Astrocyte (in vitro differentiated cells and primary cell): Measurements from ENCODE around the gene ARHGAP44. TPM values are rescaled to one million over a fixed set of nuclear protein-coding genes. Genes with fewer than 3 reads are reported as not detected.

ENCODE experiments used
- DNase-seq: peaks from one replicate; pipeline ENCODE4 v3.0.0-alpha.2; 2010; ENCODE audit warnings: low read depth
- FAIRE-seq: peaks from 2 replicates; lab custom pipeline; 2011; peaks lifted over from hg19 to GRCh38; lab: Jason Lieb, UNC
- H2AFZ ChIP-seq: 2 replicates; pipeline ENCODE4 v1.6.0; 2012; ENCODE audit warnings: low read depth, low read length, inconsistent platforms
- H3K27ac ChIP-seq: 2 replicates; pipeline ENCODE4 v1.5.1; 2011; ENCODE audit warnings: low read depth, low read length, inconsistent platforms
- H3K27me3 ChIP-seq: 2 replicates; pipeline ENCODE4 v1.6.0; 2011; ENCODE audit warnings: low read length, inconsistent platforms; ENCODE audit not compliant: insufficient read depth
- H3K36me3 ChIP-seq: 2 replicates; pipeline ENCODE4 v1.5.1; 2011; ENCODE audit warnings: low read length, inconsistent platforms; ENCODE audit not compliant: insufficient read depth
- H3K4me1 ChIP-seq: 2 replicates; pipeline ENCODE4 v1.5.1; 2011; ENCODE audit warnings: low read length, inconsistent platforms; ENCODE audit not compliant: insufficient read depth
- H3K4me2 ChIP-seq: 2 replicates; pipeline ENCODE4 v1.6.0; 2012; ENCODE audit warnings: low read length, inconsistent platforms
- H3K4me3 ChIP-seq: 2 replicates; pipeline ENCODE4 v1.5.1; 2011; ENCODE audit warnings: low read depth, mild to moderate bottlenecking, low read length, inconsistent platforms; ENCODE audit not compliant: insufficient read depth
- H3K79me2 ChIP-seq: 2 replicates; pipeline ENCODE4 v1.6.0; 2012; ENCODE audit warnings: mild to moderate bottlenecking, low read length, inconsistent platforms; ENCODE audit not compliant: insufficient read depth
- H3K9ac ChIP-seq: 2 replicates; pipeline ENCODE4 v1.6.0; 2012; ENCODE audit warnings: mild to moderate bottlenecking, low read length, inconsistent platforms
- H3K9me3 ChIP-seq: 2 replicates; pipeline ENCODE4 v1.5.1; 2012; ENCODE audit warnings: low read depth, mild to moderate bottlenecking, low read length, inconsistent platforms; ENCODE audit not compliant: insufficient read depth
- H4K20me1 ChIP-seq: 2 replicates; pipeline ENCODE4 v1.6.0; 2012; ENCODE audit warnings: low read length, inconsistent platforms; ENCODE audit not compliant: insufficient read depth
- H3K27ac Mint-ChIP-seq: one replicate; pipeline ENCODE4 v1.8.0; 2021; ENCODE audit warnings: mild to moderate bottlenecking, mixed read lengths; ENCODE audit not compliant: unreplicated experiment
- H3K27me3 Mint-ChIP-seq: one replicate; pipeline ENCODE4 v1.8.0; 2021; ENCODE audit warnings: low read depth, mixed read lengths; ENCODE audit not compliant: unreplicated experiment
- H3K36me3 Mint-ChIP-seq: one replicate; pipeline ENCODE4 v1.8.0; 2021; ENCODE audit warnings: low read depth, mixed read lengths; ENCODE audit not compliant: unreplicated experiment
- H3K4me1 Mint-ChIP-seq: one replicate; pipeline ENCODE4 v1.8.0; 2021; ENCODE audit warnings: low read depth, mixed read lengths; ENCODE audit not compliant: unreplicated experiment
- H3K4me3 Mint-ChIP-seq: one replicate; pipeline ENCODE4 v1.8.0; 2021; ENCODE audit warnings: mild to moderate bottlenecking, moderate library complexity, mixed read lengths; ENCODE audit not compliant: unreplicated experiment
- H3K9me3 Mint-ChIP-seq: one replicate; pipeline ENCODE4 v1.8.0; 2021; ENCODE audit warnings: mild to moderate bottlenecking, mixed read lengths; ENCODE audit not compliant: unreplicated experiment
- CTCF ChIP-seq: IDR thresholded peaks from 2 replicates; pipeline ENCODE4 v1.5.1; 2011; ENCODE audit warnings: low read depth, mild to moderate bottlenecking, inconsistent platforms, low read length, moderate library complexity; ENCODE audit not compliant: insufficient read depth
- EZH2 ChIP-seq: IDR thresholded peaks from 2 replicates; pipeline ENCODE4 v1.6.1; 2012; ENCODE audit warnings: mild to moderate bottlenecking, low read length, inconsistent platforms; ENCODE audit not compliant: insufficient read depth
- total RNA-seq: library from RNA; stranded (reverse); gene quantifications from 2 replicates; pipeline ENCODE4 v1.2.1, GENCODE V29; 2021

ARHGAP44 gene
- total RNA-seq, 1 donor from 2014 or later = 3.0 TPM

- H3K27me3 Mint-ChIP-seq = peaks cover 18% of the 10 kb centered on the region
- no peaks in the 10 kb centered on the region for H3K79me2 ChIP-seq
- no peak for DNase-seq
These were observed 5.7 kb downstream of the ARHGAP44 start for GRCh38 chr17:12794919-12795532.

GRCh38 chr17:12800855-12801365 lies 11.6 kb downstream of the ARHGAP44 start:
- Histone ChIP-seq H3K36me3 (no peaks in the 10 kb centered on the region), H2AFZ (no peak overlapping the region), H3K4me2 (no peak overlapping the region), H3K79me2 (no peaks in the 10 kb centered on the region), H3K27me3 (no peaks in the 10 kb centered on the region), H4K20me1 (no peaks in the 10 kb centered on the region), H3K27ac (no peak overlapping the region), H3K4me1 (no peaks in the 10 kb centered on the region), H3K9ac (no peak overlapping the region), H3K9me3 (no peaks in the 10 kb centered on the region), H3K4me3 (no peak overlapping the region)
- Mint-ChIP-seq H3K27ac (no peak overlapping the region), H3K27me3 (no peaks in the 10 kb centered on the region), H3K4me1 (peaks cover 1% of the 10 kb centered on the region), H3K4me3 (no peak overlapping the region), H3K36me3 (no peaks in the 10 kb centered on the region), H3K9me3 (no peaks in the 10 kb centered on the region)
- no peak for TF ChIP-seq EZH2
- TF ChIP-seq CTCF = no peak
- FAIRE-seq = no peak
- DNase-seq = no peak

More at GRCh38 chr17:12794919-12795532, 5.7 kb downstream of the ARHGAP44 start:
- no peak overlapping the region for H3K4me3 ChIP-seq
- H3K4me2 ChIP-seq = no peak overlapping the region
- Mint-ChIP-seq H3K36me3 (no peaks in the 10 kb centered on the region), H3K9me3 (no peaks in the 10 kb centered on the region), H3K4me3 (no peak overlapping the region), H3K27ac (no peak overlapping the region), H3K4me1 (no peaks in the 10 kb centered on the region)
- no peaks in the 10 kb centered on the region for H3K9me3 ChIP-seq
- H2AFZ ChIP-seq = no peak overlapping the region
- FAIRE-seq = no peak
- H3K4me1 ChIP-seq = peaks cover 2% of the 10 kb centered on the region
- TF ChIP-seq CTCF (no peak), EZH2 (no peak)
- H3K36me3 ChIP-seq = no peaks in the 10 kb centered on the region
- H3K27ac ChIP-seq = no peak overlapping the region
- H3K27me3 ChIP-seq = peaks cover 8% of the 10 kb centered on the region
- H3K9ac ChIP-seq = no peak overlapping the region
- no peaks in the 10 kb centered on the region for H4K20me1 ChIP-seq

GRCh38 chr17:12806630-12807029 lies 17.3 kb downstream of the ARHGAP44 start:
- H3K27ac ChIP-seq = no peak overlapping the region
- H3K4me1 Mint-ChIP-seq = no peaks in the 10 kb centered on the region
- H3K9me3 ChIP-seq = no peaks in the 10 kb centered on the region
- H3K4me1 ChIP-seq = no peaks in the 10 kb centered on the region
- no peak overlapping the region for H3K4me3 Mint-ChIP-seq
- no peak overlapping the region for H3K4me2 ChIP-seq
- H3K36me3 Mint-ChIP-seq = peaks cover 2% of the 10 kb centered on the region
- no peaks in the 10 kb centered on the region for H3K36me3 ChIP-seq
- H3K27me3 Mint-ChIP-seq = no peaks in the 10 kb centered on the region
- FAIRE-seq (no peak), DNase-seq (no peak)
- no peaks in the 10 kb centered on the region for H3K79me2 ChIP-seq
- H3K9me3 Mint-ChIP-seq = peaks cover 21% of the 10 kb centered on the region
- H4K20me1 ChIP-seq = no peaks in the 10 kb centered on the region
- H3K9ac ChIP-seq = no peak overlapping the region
- H3K27me3 ChIP-seq = no peaks in the 10 kb centered on the region
- H2AFZ ChIP-seq = no peak overlapping the region
- no peak overlapping the region for H3K4me3 ChIP-seq
- H3K27ac Mint-ChIP-seq = no peak overlapping the region
- TF ChIP-seq EZH2 (no peak), CTCF (no peak)
